IPS DF 4.7 (cell line): ENCODE data around the gene POLD1.
"Not testable (repeated sequence)": the region's sequence is repeated elsewhere in the genome, so short reads cannot be mapped to it uniquely, and the experiment has no call there.

ENCODE experiments used
- DNase-seq: peaks from one replicate; pipeline ENCODE4 v3.0.0-alpha.2; 2013; ENCODE audit warnings: low spot score; ENCODE audit errors: extremely low read depth

Gene POLD1

GRCh38 chr19:50383852-50384684, at the start of gene POLD1:
POLD1 (plus strand) TSS chr19:50384347; CDS start chr19:50398852, 14,505 bp downstream.
- peak; percentile 75 for DNase-seq

- no peak for DNase-seq
These were observed 49.3 kb upstream of the POLD1 start for GRCh38 chr19:50334741-50335421.

GRCh38 chr19:50337031-50337430, 47.1 kb upstream of the POLD1 start:
- DNase-seq: not testable (repeated sequence)

- no peak for DNase-seq
These were observed 43.8 kb upstream of the POLD1 start for GRCh38 chr19:50340331-50340730.

GRCh38 chr19:50341091-50341564, 43.0 kb upstream of the POLD1 start:
- DNase-seq: no peak

- no peak for DNase-seq
These were observed 39.4 kb upstream of the POLD1 start for GRCh38 chr19:50344661-50345318.

GRCh38 chr19:50347089-50347581, 37.0 kb upstream of the POLD1 start:
- DNase-seq: not testable (repeated sequence)

GRCh38 chr19:50349277-50350057, 34.7 kb upstream of the POLD1 start:
- no peak for DNase-seq

GRCh38 chr19:50352242-50352641, 31.9 kb upstream of the POLD1 start:
- no peak for DNase-seq

GRCh38 chr19:50353487-50353880, 30.7 kb upstream of the POLD1 start:
- DNase-seq: not testable (repeated sequence)

- no peak for DNase-seq
These were observed 27.4 kb upstream of the POLD1 start for GRCh38 chr19:50356691-50357177.

GRCh38 chr19:50357178-50358100, 26.7 kb upstream of the POLD1 start:
- DNase-seq: no peak

- no peak for DNase-seq
These were observed 25.4 kb upstream of the POLD1 start for GRCh38 chr19:50358483-50359327.

GRCh38 chr19:50359328-50359818, 24.8 kb upstream of the POLD1 start:
- DNase-seq: no peak

- no peak for DNase-seq
These were observed 22.7 kb upstream of the POLD1 start for GRCh38 chr19:50361290-50362029.

- no peak for DNase-seq
These were observed 22.1 kb upstream of the POLD1 start for GRCh38 chr19:50362030-50362412.

- DNase-seq: no peak
These were observed 21.3 kb upstream of the POLD1 start for GRCh38 chr19:50362656-50363424.
